ENCODE data around the gene CYFIP2.

The CYFIP2 gene

DNA sequence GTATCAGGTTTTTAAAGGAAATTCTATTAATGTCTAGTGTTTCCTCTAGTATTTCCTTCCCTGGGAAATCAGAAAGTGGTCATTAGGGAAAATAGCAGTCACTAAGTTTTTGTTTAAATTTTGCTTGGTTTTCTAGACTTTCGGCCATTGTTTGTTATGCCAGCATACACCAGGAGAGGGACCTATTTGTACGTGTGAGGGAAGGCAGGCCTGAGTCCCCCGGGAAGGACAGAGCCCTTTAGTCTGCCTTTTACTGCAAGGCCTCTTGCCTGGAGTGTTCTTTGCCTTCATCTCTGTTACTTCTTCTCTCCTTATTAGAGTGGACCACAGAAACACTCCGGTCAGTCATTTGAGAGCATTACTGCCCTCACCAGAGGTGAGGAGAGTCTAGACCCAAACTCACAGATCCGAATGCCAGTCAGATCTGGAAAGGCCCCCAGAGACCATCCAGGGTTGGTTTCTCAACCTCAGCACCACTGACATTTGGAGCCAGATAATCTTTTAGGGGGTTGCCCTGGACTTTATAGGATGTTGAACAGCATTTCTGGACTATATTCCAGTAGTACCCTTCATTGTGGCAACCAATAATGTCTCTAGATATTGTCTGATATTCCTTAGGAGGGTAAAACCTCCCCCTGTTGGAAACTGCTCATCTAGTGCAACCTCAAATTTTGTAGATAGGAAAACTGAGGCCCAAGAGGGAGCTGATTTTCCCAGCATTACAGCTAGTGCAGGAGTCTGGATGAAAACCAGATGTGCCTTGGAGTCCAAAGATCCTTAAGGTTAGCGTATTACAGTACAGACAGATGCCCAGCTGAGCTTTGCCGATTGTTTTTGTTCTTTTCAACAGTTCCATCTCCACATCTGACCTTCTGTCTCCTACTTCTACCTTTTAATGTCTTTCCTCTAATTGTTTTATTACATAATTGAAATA, 101.1 kb downstream of the CYFIP2 start:
- TF ChIP-seq TAF1 (IDR thresholded peaks at IDR 0.05; ENCODE audit: borderline replicate concordance, low read depth, low read length): no peak
- no peak for TF ChIP-seq POLR2AphosphoS5 (IDR thresholded peaks at IDR 0.05; ENCODE audit: low read depth, low read length)
- TF ChIP-seq POLR2A (IDR thresholded peaks at IDR 0.05; ENCODE audit: low read depth, low read length): no peak
- FAIRE-seq (no peak), DNase-seq (ENCODE audit: insufficient read length) (no peak)

DNA sequence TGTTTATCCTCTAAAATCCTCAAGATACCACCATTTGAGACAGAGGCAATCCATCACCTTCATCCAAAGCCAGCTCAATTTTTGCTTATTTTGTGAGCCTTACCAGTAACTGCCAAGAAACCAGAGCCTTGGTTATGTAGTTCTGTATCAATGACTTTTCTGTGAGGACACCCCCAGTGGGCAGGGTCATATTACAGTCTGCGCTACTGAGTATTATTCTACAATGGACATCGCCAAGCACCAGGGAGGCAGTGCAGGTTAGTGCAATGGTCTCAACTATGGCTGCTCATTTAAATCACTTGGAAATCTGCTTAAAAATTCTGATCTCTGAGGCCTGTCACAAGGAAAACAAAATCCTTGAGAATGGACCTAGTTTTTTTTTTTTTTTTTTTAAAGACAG, 103.6 kb downstream of the CYFIP2 start:
- TF ChIP-seq TAF1 (IDR thresholded peaks at IDR 0.05; ENCODE audit: borderline replicate concordance, low read depth, low read length): no peak
- TF ChIP-seq POLR2A (IDR thresholded peaks at IDR 0.05; ENCODE audit: low read depth, low read length): no peak
- no peak for TF ChIP-seq POLR2AphosphoS5 (IDR thresholded peaks at IDR 0.05; ENCODE audit: low read depth, low read length)
- no peak for DNase-seq (ENCODE audit: insufficient read length)
- FAIRE-seq: no peak

DNA sequence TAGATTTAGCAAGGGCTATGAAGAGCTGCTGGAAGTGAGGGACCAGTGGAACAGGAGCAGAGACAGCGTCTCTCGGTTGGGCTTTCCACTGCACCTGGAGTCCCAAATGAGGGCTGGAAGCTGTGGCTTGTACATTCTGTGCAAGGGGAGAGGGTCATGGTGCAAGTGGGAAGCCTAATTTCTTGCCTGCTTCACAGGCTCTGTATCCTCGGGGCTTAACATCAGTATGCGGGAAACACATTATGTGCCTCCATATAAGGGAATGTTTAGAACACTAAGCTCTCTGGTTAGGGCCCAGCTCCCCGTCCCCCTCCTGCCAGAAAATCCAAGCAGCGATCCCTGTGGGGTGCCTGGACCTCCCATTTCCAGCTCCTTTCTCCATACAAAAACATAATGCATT, 105.0 kb downstream of the CYFIP2 start:
- DNase-seq (ENCODE audit: insufficient read length) (no peak), FAIRE-seq (no peak)
- TF ChIP-seq POLR2A (IDR thresholded peaks at IDR 0.05; ENCODE audit: low read depth, low read length): no peak
- no peak for TF ChIP-seq POLR2AphosphoS5 (IDR thresholded peaks at IDR 0.05; ENCODE audit: low read depth, low read length)
- no peak for TF ChIP-seq TAF1 (IDR thresholded peaks at IDR 0.05; ENCODE audit: borderline replicate concordance, low read depth, low read length)

DNA sequence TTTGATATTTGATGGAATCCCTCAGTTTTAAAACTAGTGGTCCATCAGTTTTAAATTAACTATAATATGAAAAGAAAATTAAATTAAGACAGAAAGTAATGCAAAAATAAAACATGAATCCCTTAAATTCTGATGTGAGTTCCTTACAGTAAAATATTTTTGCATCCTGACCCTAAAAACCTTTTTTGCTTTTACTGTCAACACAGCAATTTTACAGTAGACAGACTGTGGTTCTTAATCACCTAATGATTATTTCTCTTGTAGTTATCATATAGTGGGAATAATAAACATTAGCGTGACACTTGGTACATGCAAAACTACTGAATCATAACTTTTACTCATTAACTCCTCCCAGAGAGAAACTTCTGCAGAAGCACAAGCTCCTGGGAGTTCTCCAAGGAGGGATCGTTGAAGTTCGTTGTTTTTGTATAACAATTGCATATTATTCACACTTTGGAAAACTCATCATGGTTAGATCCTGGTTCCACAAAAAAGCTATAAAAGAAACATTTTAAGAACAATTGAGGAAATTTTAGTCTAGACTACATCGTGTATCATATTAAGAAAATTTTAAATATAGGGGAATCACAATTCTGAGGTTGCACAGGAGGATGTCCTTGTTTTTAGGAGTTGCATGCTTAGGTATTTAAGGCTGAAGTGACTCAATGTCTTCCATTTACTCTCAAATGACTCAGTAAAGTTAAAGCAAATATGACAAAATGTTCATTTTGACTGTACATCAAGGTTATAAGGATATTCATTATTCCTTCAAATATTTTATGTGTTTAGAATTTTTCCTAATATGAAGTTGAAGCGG, 105.9 kb downstream of the CYFIP2 start:
- TF ChIP-seq POLR2A (IDR thresholded peaks at IDR 0.05; ENCODE audit: low read depth, low read length) (no peak), TAF1 (IDR thresholded peaks at IDR 0.05; ENCODE audit: borderline replicate concordance, low read depth, low read length) (no peak), POLR2AphosphoS5 (IDR thresholded peaks at IDR 0.05; ENCODE audit: low read depth, low read length) (no peak)
- DNase-seq (ENCODE audit: insufficient read length) (no peak), FAIRE-seq (no peak)

DNA sequence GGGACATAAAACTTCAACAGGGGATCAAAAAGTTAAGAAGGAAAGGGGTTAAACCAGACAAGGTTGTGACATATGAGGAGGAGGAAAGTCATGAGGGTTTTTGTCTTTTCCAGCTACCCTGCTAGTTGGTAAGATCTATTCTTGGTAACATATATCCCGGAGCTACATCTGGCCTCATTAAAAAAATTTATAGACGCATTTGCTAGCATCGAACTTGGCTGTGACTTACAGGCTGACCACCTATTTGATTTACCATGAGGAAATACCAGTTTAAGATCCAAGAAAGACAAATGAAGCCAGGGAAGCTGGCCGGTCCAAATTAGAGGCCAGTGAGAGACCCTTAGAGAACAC, 106.5 kb downstream of the CYFIP2 start:
- no peak for TF ChIP-seq TAF1 (IDR thresholded peaks at IDR 0.05; ENCODE audit: borderline replicate concordance, low read depth, low read length)
- no peak for TF ChIP-seq POLR2A (IDR thresholded peaks at IDR 0.05; ENCODE audit: low read depth, low read length)
- no peak for TF ChIP-seq POLR2AphosphoS5 (IDR thresholded peaks at IDR 0.05; ENCODE audit: low read depth, low read length)
- no peak for DNase-seq (ENCODE audit: insufficient read length)
- FAIRE-seq: no peak

DNA sequence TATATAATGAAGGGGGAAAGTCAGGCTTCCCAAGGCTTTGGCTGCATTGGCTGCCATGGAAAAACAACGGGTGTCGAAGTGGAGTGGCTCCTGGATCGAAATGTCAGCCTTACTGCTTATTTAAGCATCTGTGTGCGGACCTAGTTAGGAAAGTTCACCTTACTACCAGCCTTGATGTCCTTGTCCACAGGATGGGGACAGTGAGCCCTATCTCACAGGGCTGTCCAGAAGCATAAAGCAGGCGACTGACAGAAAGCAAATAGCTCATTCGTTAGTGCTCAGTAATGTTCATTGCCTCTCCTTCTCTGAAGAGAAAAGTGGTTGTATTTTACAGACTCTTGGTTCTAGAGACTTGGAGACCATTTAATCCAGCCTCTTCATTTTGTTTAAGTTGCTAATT, 112.6 kb downstream of the CYFIP2 start:
- DNase-seq (ENCODE audit: insufficient read length): no peak
- TF ChIP-seq POLR2A (IDR thresholded peaks at IDR 0.05; ENCODE audit: low read depth, low read length) (no peak), POLR2AphosphoS5 (IDR thresholded peaks at IDR 0.05; ENCODE audit: low read depth, low read length) (no peak), TAF1 (IDR thresholded peaks at IDR 0.05; ENCODE audit: borderline replicate concordance, low read depth, low read length) (no peak)
- no peak for FAIRE-seq

DNA sequence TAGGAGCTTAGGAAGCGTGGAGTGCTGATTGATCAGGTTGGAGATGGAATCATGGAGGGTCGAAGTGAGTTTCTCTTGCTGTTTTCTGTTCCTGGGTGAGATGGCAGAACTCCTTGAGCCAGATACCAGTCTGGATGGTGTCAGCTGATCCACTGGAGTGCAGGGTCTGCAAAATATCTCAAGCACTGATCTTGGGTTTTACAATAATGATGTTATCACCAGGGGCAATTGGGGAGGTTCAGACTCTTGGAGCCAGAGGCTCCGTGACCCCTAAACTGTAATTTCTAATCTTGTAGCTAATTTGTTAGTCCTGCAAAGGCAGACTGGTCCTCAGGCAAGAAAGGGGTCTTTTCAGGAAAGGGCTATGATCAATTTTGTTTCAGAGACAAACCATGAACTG, 114.1 kb downstream of the CYFIP2 start:
- no peak for TF ChIP-seq TAF1 (IDR thresholded peaks at IDR 0.05; ENCODE audit: borderline replicate concordance, low read depth, low read length)
- TF ChIP-seq POLR2A (IDR thresholded peaks at IDR 0.05; ENCODE audit: low read depth, low read length): no peak
- FAIRE-seq (no peak), DNase-seq (ENCODE audit: insufficient read length) (no peak)

DNA sequence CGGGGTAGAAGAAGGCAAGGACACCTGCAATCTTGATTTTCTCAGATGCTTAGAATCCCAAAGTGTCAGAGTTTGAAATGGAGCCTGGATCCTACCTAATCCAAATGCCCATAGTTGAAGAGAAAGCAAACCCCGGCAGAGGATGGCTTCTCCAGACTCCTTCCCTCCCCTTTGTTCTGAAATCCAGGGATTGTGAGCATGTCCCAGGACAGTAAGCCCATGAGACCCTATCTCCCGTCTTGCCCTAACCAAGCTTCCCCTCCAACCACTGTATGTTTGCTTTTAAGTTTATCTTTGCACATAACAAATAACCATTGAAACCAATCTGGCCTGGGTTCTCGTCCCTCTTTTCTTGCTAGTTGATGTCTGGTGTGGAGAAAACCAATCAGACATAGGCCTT, 115.8 kb downstream of the CYFIP2 start:
- FAIRE-seq (peak; percentile 9), DNase-seq (ENCODE audit: insufficient read length) (no peak)
- TF ChIP-seq POLR2AphosphoS5 (IDR thresholded peaks at IDR 0.05; ENCODE audit: low read depth, low read length): no peak
- TF ChIP-seq POLR2A (IDR thresholded peaks at IDR 0.05; ENCODE audit: low read depth, low read length): no peak
- no peak for TF ChIP-seq TAF1 (IDR thresholded peaks at IDR 0.05; ENCODE audit: borderline replicate concordance, low read depth, low read length)

DNA sequence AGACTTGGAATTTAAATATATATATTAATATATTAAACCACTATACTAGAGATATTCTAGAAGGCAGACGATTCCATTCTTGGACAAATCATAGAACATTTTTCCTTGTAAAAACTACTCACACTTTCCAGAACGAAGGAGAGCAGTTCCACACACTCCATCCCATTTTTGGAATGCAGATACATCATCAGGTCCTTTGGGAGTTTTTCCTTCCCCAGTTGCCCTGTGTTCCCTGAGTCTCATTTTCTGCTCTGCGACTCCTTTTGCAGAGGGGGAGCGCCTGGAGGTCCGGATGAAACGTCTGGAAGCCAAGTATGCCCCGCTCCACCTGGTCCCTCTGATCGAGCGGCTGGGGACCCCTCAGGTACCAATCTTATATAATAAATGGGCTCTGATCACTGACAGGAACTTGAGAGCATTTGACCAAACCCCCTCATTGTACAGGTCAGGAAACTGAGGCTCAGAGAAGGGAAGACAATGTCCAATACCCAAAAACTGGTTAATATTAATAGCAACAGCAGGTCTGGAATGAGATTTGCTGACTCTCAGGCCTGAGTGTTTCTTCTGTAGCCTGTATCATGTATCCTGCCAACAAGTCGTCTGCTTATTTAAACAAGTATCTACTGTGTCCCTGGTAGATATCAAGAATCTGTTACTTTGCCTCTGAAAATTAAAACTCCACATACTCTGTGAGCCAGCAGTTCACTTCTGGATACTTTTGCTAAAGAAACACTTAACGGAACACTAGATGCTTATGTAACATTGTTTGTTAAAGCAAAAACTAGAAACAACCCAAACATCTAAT, 117.3 kb downstream of the CYFIP2 start:
- FAIRE-seq (no peak), DNase-seq (ENCODE audit: insufficient read length) (no peak)
- TF ChIP-seq POLR2AphosphoS5 (IDR thresholded peaks at IDR 0.05; ENCODE audit: low read depth, low read length) (no peak), POLR2A (IDR thresholded peaks at IDR 0.05; ENCODE audit: low read depth, low read length) (no peak), TAF1 (IDR thresholded peaks at IDR 0.05; ENCODE audit: borderline replicate concordance, low read depth, low read length) (no peak)

DNA sequence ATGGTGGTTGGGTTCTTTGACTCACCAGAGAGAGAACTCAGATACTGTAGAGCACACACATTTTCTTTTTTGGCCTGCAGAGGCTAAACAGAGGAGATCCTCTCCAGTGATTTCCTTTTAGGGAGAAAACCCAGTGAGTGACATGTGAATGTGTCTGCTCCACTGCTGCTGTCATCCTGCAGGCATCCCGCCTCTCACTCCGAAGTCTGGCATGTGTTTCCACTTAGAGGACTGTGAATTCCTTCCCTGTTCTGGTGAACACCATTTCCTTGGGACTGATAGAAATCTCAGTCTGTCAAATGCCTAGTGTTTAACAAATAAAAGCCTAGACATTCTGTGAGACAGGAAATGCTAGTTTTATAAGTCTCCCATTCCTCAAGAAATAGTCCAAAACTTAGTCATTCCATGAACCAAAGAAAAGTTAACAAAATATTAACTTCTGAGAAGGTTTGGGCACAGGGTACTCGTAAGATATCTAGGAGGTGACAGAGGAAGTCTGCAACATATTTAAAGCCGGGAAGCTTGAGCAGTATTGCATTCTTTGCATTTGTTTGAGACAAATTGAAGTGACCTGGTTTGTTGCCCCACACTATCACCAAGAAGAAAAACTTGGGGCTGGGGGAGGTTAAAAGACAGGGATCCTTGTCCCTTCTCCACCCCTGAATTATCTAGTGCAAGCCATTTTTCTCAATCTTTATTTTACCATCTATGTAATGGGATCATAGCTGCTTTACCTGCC, 119.2 kb downstream of the CYFIP2 start:
- no peak for TF ChIP-seq POLR2A (IDR thresholded peaks at IDR 0.05; ENCODE audit: low read depth, low read length)
- no peak for TF ChIP-seq POLR2AphosphoS5 (IDR thresholded peaks at IDR 0.05; ENCODE audit: low read depth, low read length)
- no peak for TF ChIP-seq TAF1 (IDR thresholded peaks at IDR 0.05; ENCODE audit: borderline replicate concordance, low read depth, low read length)
- DNase-seq (ENCODE audit: insufficient read length): no peak
- FAIRE-seq: no peak
